GM18861 (cell line): Measurements from ENCODE around the gene TXNDC2.

ENCODE experiments used
- ATAC-seq: cut with Tn5 transposase; IDR thresholded peaks from one replicate; pipeline ENCODE4 v1.9.1; 2021; ENCODE audit not compliant: unreplicated experiment

Gene TXNDC2

DNA sequence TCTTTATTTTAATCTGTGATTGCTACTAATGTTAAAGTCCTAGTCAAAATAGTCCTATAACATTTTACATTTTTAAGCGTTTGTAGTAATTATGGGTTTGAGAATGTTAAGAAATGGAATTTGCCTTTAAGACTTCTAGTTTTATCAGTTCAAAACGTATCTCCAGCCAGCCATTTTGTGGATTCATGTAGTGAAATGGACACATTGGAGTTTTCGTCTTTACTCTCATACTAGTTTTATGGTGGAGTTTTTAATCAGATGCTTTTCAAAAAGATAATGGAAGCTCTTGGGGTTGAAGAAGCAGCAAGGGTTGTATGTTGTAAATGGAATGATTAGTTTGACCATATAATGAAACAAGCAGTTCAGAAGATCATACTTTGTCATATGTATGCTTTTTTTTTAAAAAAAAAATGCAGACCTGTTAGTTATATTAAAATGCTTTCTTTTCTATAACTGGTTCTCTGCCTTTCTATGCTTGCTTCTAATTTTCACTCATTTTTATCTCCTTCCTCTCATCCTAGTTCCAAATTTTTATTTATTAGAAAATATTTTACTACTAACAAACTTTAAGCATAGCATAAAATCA is 44.6 kb downstream of the TXNDC2 start:
- ATAC-seq: no peak

DNA sequence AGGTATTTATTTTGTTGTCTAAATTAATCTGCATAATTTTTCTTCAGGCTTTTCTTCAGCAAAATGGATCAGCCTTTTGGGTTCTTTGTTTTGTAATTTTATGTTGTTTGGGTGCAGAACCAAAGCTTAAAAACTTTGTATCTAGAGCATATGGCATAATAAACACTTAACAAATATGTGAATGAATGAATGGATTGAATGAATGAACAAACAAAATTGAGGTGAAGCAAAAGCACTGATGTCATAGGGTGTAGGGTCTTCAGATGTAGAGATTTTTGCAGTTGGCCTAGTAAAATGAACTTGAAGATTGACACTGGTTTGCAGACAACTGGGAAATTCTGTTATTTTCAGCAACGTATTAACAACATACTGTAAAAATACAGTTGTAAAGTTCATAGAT is 45.4 kb downstream of the TXNDC2 start:
- ATAC-seq: no peak

DNA sequence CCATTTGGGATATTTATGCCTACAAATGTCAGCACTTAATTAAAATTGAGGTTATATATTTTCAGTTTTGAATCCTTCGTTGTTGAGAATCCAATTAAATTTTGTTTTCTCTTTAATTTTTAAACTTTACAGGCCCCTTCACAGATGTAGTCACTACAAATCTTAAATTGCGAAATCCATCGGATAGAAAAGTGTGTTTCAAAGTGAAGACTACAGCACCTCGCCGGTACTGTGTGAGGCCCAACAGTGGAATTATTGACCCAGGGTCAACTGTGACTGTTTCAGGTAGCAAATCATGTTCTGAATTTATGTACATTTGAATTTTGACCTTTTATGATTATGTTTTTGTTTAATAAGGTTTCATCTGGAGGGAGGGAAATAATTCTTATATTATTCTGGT is 45.9 kb downstream of the TXNDC2 start:
- no peak for ATAC-seq

DNA sequence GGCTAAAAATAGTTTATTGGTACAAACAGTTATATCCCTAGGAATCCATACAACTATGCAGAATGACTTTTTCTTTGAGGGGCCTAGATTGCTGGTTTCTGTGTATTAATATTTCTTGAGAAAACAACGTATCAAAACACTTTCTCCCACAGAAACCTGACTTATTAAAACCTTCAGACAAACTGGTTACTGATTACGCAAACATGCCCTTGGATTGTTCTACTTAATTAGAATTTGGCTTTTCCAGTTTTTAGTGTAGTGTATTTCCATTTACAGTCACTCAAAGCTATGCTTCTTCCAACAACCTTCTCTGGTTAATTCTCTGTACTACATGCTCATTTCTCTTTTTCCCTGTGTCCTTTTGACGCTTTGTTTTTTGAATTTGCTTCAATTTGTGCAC is 48.1 kb downstream of the TXNDC2 start:
- ATAC-seq: no peak

DNA sequence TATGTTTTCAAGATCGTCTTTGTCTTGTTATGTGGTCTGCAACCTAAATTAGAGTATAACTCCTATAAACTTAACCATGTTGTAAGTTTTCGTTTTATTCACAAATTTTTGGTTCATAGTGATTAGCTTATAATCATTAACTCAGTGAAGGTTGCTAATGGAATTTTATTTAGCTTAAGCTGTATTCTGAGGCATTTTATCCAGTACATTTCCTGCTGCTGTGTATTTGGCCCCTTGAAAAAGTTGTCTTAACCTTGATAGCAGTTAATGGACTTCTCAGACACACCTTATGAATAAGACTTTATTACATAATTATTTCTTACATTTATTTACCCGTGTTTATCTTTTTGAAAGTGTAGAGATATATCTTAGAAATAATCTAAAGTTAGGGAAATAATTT is 48.5 kb downstream of the TXNDC2 start:
- no peak for ATAC-seq
